NK-92 (cell line): ENCODE results near the gene RPS29.
A peak's percentile ranks its signal among the peaks of the same experiment; 100 is the strongest.
"Not testable (repeated sequence)": the region's sequence is repeated elsewhere in the genome, so short reads cannot be mapped to it uniquely, and the experiment has no call there.

ENCODE experiments used
- DNase-seq: peaks from one replicate; lab custom pipeline; 2025; ENCODE audit not compliant: unreplicated experiment; lab: John Stamatoyannopoulos, UW

RPS29 gene

DNA sequence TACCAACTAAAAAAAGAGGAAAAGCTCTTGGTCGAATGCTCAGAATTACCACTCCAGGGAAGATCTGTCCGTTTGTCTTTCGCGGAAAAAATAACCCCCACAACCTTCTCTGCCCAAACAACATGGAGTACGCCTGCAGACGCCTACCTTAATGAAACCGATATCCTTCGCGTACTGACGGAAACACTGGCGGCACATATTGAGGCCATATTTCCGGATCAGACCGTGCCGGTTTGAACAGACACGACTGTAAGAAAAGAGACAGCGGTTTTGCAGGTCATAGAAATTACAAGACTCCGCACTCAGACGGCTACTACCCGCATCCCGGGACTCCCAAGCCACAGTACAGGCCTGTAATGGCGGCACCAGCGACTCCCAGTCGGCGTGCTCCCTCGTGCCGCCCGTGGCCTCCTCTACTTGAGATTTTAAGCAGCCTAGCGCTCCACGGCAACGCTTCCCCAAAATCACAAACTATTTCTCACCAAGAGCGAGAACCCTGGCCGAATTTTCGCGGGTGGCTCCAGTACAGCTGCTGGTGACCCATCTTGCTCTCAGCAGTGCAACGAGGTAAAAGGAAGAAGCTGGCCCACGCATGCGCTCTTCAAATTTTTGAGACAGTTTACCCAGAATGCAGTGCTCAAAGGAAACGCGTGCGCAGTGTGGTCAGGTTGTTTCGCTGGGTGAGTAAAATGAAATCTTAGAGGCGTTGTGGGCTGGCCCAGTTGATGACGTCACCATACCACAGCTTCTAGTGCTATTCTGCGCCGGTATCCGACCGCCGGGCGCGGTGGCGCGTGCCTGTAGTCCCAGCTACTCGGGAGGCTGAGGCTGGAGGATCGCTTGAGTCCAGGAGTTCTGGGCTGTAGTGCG, at the start of gene RPS29:
Gene RPS29 (minus strand): TSS at position 578 of the 870 bp plus-strand sequence. CDS start 34 bp downstream, at position 544.
- DNase-seq: peak; percentile 87

DNA sequence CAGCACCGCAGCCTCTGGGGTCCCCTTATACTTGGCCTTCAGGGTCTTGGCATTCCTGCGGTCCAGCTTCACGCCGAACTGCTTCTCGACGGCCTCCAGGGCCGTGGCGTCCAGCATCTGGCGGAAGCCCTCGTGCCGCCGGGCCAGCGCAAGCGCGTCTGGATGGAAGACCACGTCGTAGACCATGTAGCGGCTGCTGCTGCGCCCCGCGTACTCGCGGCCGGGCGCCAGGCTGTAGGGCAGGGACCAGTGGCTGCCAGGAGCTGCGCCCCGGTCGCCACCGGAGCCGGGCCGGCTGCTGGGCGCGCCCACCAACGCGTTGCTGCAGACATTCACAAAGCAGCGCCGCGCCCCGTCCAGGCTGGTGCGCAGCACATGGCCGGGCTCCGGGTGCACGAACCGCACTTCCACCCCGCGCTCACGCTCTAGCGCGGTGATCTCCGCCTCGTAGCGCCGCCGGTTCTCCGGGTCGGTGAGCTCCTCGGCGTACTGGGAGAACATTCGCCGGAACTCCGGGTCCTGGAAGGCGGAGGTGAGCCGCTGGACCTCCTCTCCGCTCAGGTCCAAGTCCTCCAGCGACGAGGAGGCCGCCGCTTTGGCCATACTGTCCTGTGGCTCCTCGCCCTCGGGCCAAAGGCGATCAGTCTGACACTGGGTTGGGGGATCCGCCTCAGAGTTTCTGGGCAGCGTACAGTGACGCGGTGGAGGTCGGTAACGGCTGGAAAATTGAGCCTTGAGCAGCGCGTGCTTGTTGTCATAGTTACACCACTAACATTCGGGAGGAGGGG, 48.6 kb upstream of the RPS29 start, which contains the start of gene DNAAF2:
Gene DNAAF2 (minus strand): TSS at position 698 of the 788 bp plus-strand sequence. CDS start 95 bp downstream, at position 603.
- DNase-seq: no peak

DNA sequence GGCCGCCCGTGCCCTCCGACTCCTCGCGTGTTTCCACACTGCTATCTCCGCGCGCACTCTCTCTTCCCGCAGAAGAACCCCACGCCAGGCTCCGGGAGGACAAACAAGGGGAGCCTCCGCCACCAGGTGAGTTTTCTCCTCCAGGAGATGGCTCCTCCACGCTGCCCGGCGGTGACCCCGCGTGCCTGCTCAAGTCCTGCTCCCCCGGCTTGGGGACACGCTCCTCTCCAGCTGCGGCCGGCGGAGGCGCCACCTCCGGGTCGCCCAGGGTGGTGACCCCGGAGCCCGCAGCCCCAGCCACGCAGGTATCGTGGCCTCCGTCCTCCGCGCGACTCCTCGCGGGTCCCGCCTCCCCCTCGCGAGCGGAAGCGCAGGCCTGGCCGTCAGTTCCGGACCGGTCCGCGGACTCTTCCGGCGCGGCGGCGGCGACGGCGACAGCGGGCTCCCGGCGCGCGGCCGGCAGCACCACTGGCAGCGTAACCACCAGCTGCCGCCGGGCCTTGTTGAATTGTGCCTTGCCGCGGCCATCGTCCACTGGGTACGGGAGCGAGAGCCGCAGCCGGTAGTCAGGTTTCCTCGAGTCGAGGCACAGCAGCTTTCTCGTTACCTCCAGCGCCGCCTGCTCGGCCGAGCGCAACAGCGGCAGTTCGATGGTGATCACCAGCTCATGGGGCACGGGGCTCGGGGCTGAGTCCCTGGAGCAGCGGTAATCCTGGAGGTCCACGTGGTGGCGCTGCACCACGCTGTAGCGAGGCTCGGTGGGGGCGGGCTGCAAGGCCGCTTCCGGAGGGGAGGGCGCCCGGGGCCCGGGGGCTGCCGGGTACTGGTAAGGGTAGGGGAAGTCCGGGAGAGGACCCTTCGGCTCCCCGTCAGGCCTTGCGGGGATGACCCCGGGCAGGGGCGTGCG, 47.7 kb upstream of the RPS29 start:
- peak; percentile 65 for DNase-seq

DNA sequence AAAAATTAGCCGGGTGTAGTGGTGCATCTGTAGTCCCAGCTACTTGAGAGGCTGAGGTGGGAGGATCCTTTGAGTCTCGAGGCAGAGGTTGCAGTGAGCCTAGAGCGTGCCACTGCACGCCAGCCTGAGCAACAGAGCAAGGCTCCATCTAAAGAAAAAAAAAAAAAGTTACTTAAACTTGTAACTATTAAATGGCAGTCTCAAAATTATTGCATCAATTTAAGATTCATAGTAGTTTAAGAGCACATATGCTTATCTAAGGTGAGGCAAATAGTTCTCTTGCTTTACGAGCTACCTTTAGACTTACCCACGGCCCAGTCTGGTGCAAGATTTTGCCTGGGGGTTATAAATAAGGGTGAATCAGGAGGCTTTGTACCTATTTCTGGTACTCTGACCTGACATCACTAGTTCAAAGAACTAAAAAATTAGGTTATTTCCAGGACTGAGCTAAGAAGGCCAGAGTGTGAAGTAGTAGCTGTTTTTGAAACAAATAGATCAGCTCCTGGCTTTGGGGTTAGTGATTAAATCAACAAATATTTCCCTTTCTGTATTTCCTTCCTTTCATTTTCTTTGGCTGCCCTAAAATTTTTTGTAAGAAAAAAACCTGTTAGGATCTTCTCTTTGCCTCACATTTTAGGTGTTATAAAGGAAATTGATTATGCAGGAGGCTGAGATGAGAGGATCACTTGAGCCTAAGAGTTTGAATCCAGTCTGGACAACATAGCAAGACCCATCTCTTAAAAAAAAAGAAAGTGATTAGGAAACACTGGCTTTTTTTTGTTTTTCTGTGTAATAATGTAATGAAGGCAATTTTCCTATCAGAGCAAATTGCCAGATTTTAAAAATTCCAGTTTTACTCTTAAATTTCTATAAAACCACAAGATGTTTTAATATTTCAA, 38.0 kb upstream of the RPS29 start:
- DNase-seq: no peak

DNA sequence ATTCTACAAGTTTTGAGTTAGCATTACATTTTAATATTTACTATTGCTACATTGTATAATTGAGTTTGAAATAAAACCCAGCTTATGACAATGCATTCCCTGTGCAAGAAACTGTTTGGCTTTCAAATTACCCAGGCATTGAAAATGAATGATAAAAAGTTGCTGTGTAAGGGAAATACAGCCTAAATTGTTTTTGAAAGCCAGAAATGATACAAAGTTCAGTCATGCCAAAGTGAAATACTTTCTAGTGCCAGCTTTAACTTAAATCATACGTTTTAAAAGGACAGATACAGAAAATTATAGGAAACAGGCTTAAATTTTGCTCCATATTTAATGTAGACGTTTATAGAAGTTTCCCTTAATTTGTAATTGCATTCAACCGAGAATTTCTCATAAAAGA, 37.2 kb upstream of the RPS29 start:
- no peak for DNase-seq

DNA sequence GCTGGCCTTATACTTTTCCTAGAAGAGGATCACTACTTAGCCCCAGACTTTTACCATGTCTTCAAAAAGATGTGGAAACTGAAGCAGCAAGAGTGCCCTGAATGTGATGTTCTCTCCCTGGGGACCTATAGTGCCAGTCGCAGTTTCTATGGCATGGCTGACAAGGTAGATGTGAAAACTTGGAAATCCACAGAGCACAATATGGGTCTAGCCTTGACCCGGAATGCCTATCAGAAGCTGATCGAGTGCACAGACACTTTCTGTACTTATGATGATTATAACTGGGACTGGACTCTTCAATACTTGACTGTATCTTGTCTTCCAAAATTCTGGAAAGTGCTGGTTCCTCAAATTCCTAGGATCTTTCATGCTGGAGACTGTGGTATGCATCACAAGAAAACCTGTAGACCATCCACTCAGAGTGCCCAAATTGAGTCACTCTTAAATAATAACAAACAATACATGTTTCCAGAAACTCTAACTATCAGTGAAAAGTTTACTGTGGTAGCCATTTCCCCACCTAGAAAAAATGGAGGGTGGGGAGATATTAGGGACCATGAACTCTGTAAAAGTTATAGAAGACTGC, 35.9 kb upstream of the RPS29 start:
- no peak for DNase-seq

DNA sequence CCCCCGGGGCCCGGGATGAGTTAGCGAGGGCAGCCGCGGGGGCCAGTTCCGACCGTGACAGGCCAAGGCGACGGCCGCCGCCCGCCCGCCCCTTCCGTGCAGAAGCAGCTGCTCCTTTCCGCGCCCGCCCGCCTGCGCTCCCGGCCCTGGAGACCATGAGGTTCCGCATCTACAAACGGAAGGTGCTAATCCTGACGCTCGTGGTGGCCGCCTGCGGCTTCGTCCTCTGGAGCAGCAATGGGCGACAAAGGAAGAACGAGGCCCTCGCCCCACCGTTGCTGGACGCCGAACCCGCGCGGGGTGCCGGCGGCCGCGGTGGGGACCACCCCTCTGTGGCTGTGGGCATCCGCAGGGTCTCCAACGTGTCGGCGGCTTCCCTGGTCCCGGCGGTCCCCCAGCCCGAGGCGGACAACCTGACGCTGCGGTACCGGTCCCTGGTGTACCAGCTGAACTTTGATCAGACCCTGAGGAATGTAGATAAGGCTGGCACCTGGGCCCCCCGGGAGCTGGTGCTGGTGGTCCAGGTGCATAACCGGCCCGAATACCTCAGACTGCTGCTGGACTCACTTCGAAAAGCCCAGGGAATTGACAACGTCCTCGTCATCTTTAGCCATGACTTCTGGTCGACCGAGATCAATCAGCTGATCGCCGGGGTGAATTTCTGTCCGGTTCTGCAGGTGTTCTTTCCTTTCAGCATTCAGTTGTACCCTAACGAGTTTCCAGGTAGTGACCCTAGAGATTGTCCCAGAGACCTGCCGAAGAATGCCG, 35.1 kb upstream of the RPS29 start:
- DNase-seq: no peak

DNA sequence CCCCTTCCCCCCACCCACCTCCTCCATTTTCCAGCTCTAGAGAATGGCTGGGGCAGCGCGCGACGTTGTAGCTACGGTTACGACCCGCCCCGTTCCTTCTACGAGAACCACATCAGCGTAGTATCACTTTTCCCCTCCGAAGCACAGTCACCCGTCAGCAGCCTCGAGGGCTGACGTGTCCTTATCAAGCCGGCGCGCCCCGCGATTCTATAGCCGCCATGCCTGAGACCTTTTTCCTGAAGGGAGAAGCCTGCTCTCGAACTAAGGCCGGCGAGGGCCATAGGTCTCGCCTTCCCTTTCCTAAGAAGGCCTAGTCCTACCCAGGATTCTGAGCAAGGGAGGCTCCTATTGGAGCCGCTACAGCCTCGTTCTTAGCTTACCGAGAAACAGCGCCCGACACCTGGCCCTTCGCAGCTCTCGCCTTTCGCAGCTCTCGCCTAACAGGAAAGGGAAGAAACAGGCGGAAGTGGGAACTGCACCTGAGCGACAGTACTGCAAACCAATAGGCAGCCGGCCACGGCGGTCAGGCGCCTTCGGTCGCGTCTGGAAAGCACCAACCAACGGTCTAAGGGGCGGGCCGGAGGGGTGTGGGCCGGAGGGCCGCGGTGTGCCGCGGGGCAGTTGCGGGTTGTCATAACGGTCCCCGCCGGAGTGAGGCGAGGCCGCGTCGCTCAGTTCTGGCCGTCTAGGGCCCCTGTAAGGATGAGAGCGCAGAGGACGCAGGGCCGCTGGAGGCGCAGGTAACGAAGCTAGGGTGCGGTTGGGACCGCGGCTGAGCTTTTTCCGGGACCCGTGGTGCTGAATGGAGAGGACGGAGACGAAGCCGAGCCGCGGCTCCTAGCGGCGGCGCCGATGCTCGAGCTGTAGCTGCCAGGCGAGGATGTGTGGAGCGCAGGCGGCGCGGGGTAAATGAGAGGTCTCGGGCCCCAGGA, 34.3 kb upstream of the RPS29 start, which contains the start of the genes MGAT2 and RPL36AL:
Gene MGAT2 (plus strand): TSS at position 618 of the 932 bp plus-strand sequence. CDS start 470 bp downstream, outside the sequence.
Gene RPL36AL (minus strand): TSS at position 445 of the 932 bp plus-strand sequence. CDS start 1,522 bp downstream, outside the sequence.
- peak; percentile 61 for DNase-seq

DNA sequence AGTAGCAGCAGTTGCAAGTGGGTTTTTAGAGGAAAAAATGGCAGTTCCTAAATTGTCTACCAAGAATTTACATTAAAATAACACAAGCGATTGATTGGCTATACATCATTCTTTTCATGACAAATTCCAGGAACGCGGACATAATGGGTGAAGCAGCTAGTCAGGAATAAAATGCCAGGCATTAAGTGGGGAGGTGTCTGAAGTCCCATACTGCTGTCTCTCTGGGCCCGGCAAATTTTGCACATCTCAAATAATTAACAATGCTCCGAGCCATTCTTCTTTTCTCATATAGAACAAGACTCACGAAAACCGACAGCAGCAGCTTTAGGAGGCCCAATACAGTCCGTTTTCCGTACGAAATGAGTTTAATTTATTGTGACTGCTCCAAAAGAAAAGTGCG, 33.5 kb upstream of the RPS29 start:
- DNase-seq: no peak

DNA sequence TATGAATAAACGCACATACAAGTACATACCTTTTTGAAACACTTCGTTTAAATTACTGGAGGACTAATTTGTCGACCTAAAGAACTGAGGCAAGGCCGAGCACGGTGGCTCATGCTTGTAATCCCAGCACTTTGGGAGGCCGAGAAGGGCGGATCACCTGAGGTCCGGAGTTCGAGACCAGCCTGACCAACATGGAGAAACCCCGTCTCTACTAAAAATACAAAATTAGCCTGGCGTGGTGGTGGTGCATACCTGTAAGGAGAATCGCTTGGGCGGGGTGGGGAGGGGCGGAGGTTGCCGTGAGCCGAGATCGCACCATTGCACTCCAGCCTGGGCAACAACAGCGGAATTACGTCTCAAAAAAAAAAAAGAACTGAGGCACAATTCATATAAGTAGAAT, 33.1 kb upstream of the RPS29 start:
- not testable (repeated sequence) for DNase-seq

DNA sequence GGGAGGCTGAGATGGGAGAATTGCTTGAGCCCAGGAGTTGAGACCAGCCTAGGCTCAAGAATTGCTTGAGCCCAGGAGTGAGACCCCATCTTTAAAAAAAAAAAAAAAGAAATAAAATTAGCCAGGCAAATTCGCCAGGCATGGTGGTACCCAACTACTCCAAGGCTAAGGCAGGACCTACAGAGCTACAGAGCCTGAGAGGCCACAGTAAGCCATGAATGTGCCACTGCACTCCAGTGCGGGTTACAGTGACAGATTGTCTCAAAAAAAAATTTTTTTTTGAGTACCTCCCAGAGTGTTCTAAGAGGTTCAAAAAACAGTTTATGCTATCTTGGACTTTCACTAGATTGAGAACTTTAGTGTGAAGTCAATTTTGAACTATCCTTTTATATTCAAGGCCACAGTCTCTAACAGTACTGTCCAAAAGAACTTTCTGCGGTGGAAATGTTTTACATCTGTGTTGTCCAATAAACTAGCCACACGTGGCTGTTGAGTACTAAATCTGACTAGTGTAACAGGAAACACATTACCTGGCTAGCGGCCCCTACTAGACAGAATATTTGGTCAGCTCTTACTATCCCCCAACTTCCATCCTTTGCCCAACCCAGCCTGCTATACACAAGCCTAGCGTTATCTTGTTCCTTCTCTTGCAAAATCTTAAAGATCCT, 31.8 kb upstream of the RPS29 start:
- DNase-seq: no peak

DNA sequence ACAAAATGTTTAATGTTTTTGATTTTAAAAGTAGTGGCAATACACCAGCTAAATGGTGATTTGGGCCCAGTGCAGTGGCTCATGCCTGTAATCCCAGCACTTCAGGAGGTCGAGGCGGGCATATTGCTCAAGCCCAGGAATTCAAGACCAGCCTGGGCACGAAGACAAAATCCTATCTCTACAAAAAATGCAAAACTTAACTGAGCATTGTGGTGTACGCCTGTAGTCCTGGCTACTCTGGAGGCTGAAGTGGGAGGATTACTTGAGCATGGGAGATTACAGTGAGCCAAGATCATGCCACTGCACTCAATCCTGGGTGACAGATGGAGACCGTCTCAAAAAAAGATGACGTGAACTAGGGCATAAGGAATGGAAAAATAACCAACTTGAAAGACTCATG, 29.6 kb upstream of the RPS29 start:
- no peak for DNase-seq

DNA sequence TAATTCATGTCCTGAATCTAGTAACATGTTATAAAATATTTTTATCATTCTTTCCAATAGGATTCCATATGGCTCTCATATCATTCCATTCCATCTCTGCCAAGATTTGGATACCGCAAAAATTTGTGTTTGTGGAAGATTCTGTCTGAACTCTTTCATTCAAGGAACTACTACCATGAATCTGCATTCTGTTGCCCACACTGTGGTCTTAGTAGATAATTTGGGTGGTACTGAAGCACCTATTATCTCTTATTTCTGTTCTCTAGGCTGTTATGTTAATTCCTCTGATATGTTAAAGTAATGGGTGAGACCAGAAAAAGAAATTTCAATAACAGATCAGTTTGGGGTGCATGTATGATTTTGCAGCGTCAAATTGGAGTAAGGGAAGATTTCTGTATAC, 28.0 kb upstream of the RPS29 start:
- DNase-seq: no peak

DNA sequence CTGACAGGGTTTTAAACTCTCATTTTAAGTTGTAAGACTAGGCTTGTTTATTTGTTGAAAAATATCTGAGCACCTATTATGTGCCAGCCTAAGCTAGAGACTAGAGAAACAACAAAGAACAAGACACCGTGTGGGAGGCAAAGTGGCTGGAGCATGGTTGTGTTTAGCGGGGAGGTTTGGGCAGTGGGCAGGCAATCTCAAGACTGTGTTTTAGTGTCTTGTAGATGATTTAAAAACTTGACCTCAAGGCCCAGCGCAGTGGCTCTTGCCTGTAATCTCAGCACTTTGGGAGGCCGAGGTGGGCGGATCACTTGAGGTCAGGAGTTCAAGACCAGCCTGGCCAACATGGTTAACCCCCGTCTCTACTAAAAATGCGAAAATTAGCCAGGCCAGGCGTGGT, 26.5 kb upstream of the RPS29 start:
- no peak for DNase-seq

DNA sequence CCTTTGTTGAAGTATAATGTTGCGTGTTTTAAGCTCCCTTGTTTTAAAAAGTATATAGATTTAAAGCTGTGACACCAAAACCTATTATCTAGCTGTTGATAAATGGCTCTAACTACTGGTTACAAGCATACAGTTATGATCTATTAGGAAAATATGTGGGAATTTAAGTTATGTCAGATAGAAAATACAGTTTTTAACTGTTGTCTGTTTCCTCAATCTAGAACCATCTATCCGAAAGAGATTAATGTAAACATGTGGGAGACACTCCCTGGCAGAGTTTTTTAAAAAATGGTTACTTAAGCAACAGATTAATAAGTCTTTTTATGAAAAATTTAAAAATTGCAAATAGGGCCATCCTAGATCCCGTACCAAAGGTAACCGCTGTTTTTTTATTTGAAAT, 26.1 kb upstream of the RPS29 start:
- DNase-seq: no peak

DNA sequence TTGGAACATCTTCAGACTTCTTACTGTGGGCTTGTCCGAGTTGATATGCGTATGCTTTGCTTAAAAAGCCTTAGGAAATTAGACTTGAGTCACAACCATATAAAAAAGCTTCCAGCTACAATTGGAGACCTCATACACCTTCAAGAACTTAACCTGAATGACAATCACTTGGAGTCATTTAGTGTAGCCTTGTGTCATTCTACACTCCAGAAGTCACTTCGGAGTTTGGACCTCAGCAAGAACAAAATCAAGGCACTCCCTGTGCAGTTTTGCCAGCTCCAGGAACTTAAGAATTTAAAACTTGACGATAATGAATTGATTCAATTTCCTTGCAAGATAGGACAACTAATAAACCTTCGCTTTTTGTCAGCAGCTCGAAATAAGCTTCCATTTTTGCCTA, 21.4 kb upstream of the RPS29 start:
- DNase-seq: no peak
